H1 (cell line): ENCODE data around the gene NECAP2. TPM values are rescaled to one million over a fixed set of nuclear protein-coding genes. Genes with fewer than 3 reads are reported as not detected.
"Not testable (repeated sequence)": the region's sequence is repeated elsewhere in the genome, so short reads cannot be mapped to it uniquely, and the experiment has no call there.

Experiments
- CTCF ChIA-PET: fragments of 300-600 bp; sonication (Branson Sonifier 250); formaldehyde crosslinking; loops from one replicate; lab custom pipeline; 2021; ENCODE audit not compliant: partially characterized antibody; lab: Charles Lee
- POLR2A ChIA-PET: fragments of 300-600 bp; sonication (Branson Sonifier 250); formaldehyde crosslinking; loops from one replicate; lab custom pipeline; 2021; ENCODE audit warnings: inconsistent platforms; ENCODE audit not compliant: partially characterized antibody; lab: Charles Lee
- DNase-seq, 2 experiments: peaks; one replicate each; pipeline versions ENCODE4 v3.0.0 to v3.0.0-alpha.2; 2010 to 2022; ENCODE audit warnings: low spot score in 2 of 2, low read depth in 1 of 2, mixed read lengths in 1 of 2
- FAIRE-seq: peaks from 2 replicates; lab custom pipeline; 2011; peaks lifted over from hg19 to GRCh38; lab: Jason Lieb, UNC
- H2AFZ ChIP-seq: 2 replicates; pipeline ENCODE4 v1.8.1; 2012; ENCODE audit warnings: low read length, inconsistent platforms
- H2AK5ac ChIP-seq: 2 replicates; pipeline ENCODE4 v1.6.1; 2013; ENCODE audit warnings: low read depth, low read length
- H2BK120ac ChIP-seq: replicated peaks from 2 replicates; pipeline ENCODE3; 2013; ENCODE audit warnings: low read depth, low read length, inconsistent platforms
- H2BK12ac ChIP-seq: 2 replicates; pipeline ENCODE4 v1.6.1; 2013; ENCODE audit warnings: low read depth, low read length
- H2BK15ac ChIP-seq: 2 replicates; pipeline ENCODE4 v1.6.1; 2013; ENCODE audit warnings: low read length
- H2BK20ac ChIP-seq: 2 replicates; pipeline ENCODE4 v1.6.1; 2013; ENCODE audit warnings: low read length
- H2BK5ac ChIP-seq: 2 replicates; pipeline ENCODE4 v1.6.1; 2013; ENCODE audit warnings: low read depth, low read length
- H3K14ac ChIP-seq: 2 replicates; pipeline ENCODE4 v1.6.1; 2013; ENCODE audit warnings: inconsistent platforms; ENCODE audit not compliant: insufficient read length
- H3K18ac ChIP-seq: 2 replicates; pipeline ENCODE4 v1.6.1; 2013; ENCODE audit warnings: low read length; ENCODE audit errors: extremely low read depth
- H3K23ac ChIP-seq: 2 replicates; pipeline ENCODE4 v1.6.1; 2013; ENCODE audit warnings: inconsistent platforms; ENCODE audit not compliant: insufficient read length
- H3K23me2 ChIP-seq: 2 replicates; pipeline ENCODE4 v1.6.1; 2013; ENCODE audit warnings: low read depth, low read length
- H3K27ac ChIP-seq: 2 replicates; pipeline ENCODE4 v1.6.1; 2011; ENCODE audit warnings: low read depth, low read length, inconsistent platforms
- H3K27me3 ChIP-seq, 4 experiments: replicated peaks in 1 of 4; 1 replicate in 1 of 4; 2 replicates in 3 of 4; pipeline versions ENCODE4 v1.6.1 to v1.8.1; 2011 to 2013; ENCODE audit warnings: low read length in 3 of 4, mild to moderate bottlenecking in 3 of 4, inconsistent platforms in 2 of 4, mixed read lengths in 2 of 4, moderate library complexity in 1 of 4; ENCODE audit not compliant: control insufficient read depth in 3 of 4, insufficient read depth in 3 of 4; ENCODE audit errors: extremely low read depth in 1 of 4
- H3K36me3 ChIP-seq, 4 experiments: 2 replicates each; pipeline versions ENCODE4 v1.6.1 to v1.8.1; 2011 to 2013; ENCODE audit warnings: mild to moderate bottlenecking in 4 of 4, low read length in 3 of 4, moderate library complexity in 2 of 4, control low read depth in 1 of 4, inconsistent platforms in 1 of 4; ENCODE audit not compliant: insufficient read depth in 4 of 4, control insufficient read depth in 2 of 4
- H3K4ac ChIP-seq: replicated peaks from 2 replicates; pipeline ENCODE3; 2013; ENCODE audit warnings: low read length, low read depth, mixed read lengths, inconsistent platforms; ENCODE audit not compliant: insufficient read length
- H3K4me1 ChIP-seq, 4 experiments: replicated peaks in 1 of 4; 1 replicate in 1 of 4; 2 replicates in 3 of 4; pipeline versions ENCODE4 v1.6.1 to v1.8.1; 2011 to 2013; ENCODE audit warnings: low read length in 3 of 4, inconsistent platforms in 2 of 4, mixed read lengths in 1 of 4; ENCODE audit not compliant: insufficient read depth in 4 of 4, control insufficient read depth in 3 of 4
- H3K4me2 ChIP-seq, 2 experiments: 2 replicates each; pipeline versions ENCODE4 v1.6.1 to v1.8.1; 2011 to 2013; ENCODE audit warnings: low read depth in 2 of 2, low read length in 2 of 2, control low read depth in 1 of 2, inconsistent platforms in 1 of 2, mild to moderate bottlenecking in 1 of 2; ENCODE audit not compliant: insufficient read depth in 1 of 2
- H3K4me3 ChIP-seq, 4 experiments: fragments of 200-600, 300-600 bp in 1 of 4; sonication (generic), shearing (Covaris generic), sonication (Bioruptor Twin) in 1 of 4; 2 replicates each; pipeline versions ENCODE4 v1.5.1 to v1.8.1; 2011 to 2016; ENCODE audit warnings: low read length in 4 of 4, low read depth in 3 of 4, control low read depth in 2 of 4, inconsistent platforms in 2 of 4, mild to moderate bottlenecking in 2 of 4, mixed read lengths in 1 of 4, moderate library complexity in 1 of 4; ENCODE audit not compliant: insufficient read depth in 2 of 4; ENCODE audit errors: extremely low read depth in 1 of 4
- H3K56ac ChIP-seq: replicated peaks from 2 replicates; pipeline ENCODE3; 2013; ENCODE audit warnings: low read depth, mild to moderate bottlenecking, mixed read lengths, low read length, inconsistent platforms; ENCODE audit not compliant: insufficient read length
- H3K79me1 ChIP-seq: 2 replicates; pipeline ENCODE4 v1.6.1; 2013; ENCODE audit warnings: low read depth, low read length, control low read depth
- H3K79me2 ChIP-seq, 2 experiments: 2 replicates each; pipeline versions ENCODE4 v1.6.1 to v1.8.1; 2012 to 2013; ENCODE audit warnings: low read length in 2 of 2, mild to moderate bottlenecking in 2 of 2, inconsistent platforms in 1 of 2; ENCODE audit not compliant: insufficient read depth in 2 of 2, control insufficient read depth in 1 of 2
- H3K9ac ChIP-seq, 4 experiments: replicated peaks in 1 of 4; 1 replicate in 1 of 4; 2 replicates in 3 of 4; pipeline versions ENCODE4 v1.6.1 to v1.8.1; 2011 to 2013; ENCODE audit warnings: low read depth in 3 of 4, low read length in 3 of 4, control low read depth in 2 of 4, mild to moderate bottlenecking in 2 of 4, moderate library complexity in 2 of 4, inconsistent platforms in 1 of 4; ENCODE audit errors: extremely low read depth in 1 of 4
- H3K9me3 ChIP-seq, 2 experiments: 2 replicates each; pipeline versions ENCODE4 v1.6.1 to v1.8.1; 2012 to 2013; ENCODE audit warnings: mild to moderate bottlenecking in 2 of 2, moderate library complexity in 2 of 2, control low read depth in 1 of 2, inconsistent platforms in 1 of 2, low read depth in 1 of 2, low read length in 1 of 2, mixed read lengths in 1 of 2; ENCODE audit not compliant: insufficient read depth in 2 of 2
- H4K20me1 ChIP-seq, 2 experiments: replicated peaks in 1 of 2; 2 replicates each; pipeline versions ENCODE3 to v1.8.1; 2011 to 2013; ENCODE audit warnings: inconsistent platforms in 2 of 2, low read length in 2 of 2, mild to moderate bottlenecking in 1 of 2; ENCODE audit not compliant: insufficient read depth in 2 of 2, control insufficient read depth in 1 of 2
- H4K5ac ChIP-seq: 2 replicates; pipeline ENCODE4 v1.6.1; 2013; ENCODE audit warnings: low read length, low read depth, mixed read lengths, inconsistent platforms; ENCODE audit not compliant: insufficient read length
- H4K8ac ChIP-seq: 2 replicates; pipeline ENCODE4 v1.8.0; 2013; ENCODE audit warnings: mild to moderate bottlenecking, moderate library complexity, low read length, inconsistent platforms; ENCODE audit not compliant: insufficient read depth; ENCODE audit errors: extremely low read depth
- H4K91ac ChIP-seq: replicated peaks from 2 replicates; pipeline ENCODE3; 2013; ENCODE audit warnings: low read length, mixed read lengths, inconsistent platforms; ENCODE audit not compliant: insufficient read length
- WGBS, 2 experiments: shearing (Covaris generic) in 1 of 2; methylation state at CpG; one replicate each; pipeline versions ENCODE4 v1.1.6 to v1.1.7; 2013 to 2015; ENCODE audit warnings: low lambda C conversion rate in 2 of 2, mixed read lengths in 2 of 2, inconsistent platforms in 1 of 2, low coverage in 1 of 2, missing lambda C conversion rate in 1 of 2; ENCODE audit not compliant: insufficient replicate concordance in 2 of 2, insufficient coverage in 1 of 2, insufficient read length in 1 of 2; ENCODE audit errors: extremely low coverage in 1 of 2, missing lambda C conversion rate in 1 of 2; 5-methylcytosine and 5-hydroxymethylcytosine counted together
- polyA plus RNA-seq, 7 experiments: library from polyadenylated mRNA; depleted of rRNA in 3 of 7; stranded (reverse) in 5 of 7; unstranded in 2 of 7; fragments of >200 nt in 5 of 7; fragments of 200-250 nt in 2 of 7; gene quantifications; 1 replicate in 5 of 7; 2 replicates in 1 of 7; 4 replicates in 1 of 7; pipeline versions ENCODE4 v1.2.1 to v1.2.3, GENCODE V29; 2011 to 2013; ENCODE audit warnings: missing spikeins in 2 of 7, mixed read lengths in 2 of 7
- total RNA-seq: library from RNA; stranded (reverse); fragmentation: NEBNext Ultra II Directional; extraction: Animal tissue kit (Norgen Biotek cat#: 25700); gene quantifications from 2 replicates; pipeline ENCODE4 v1.2.1, GENCODE V29; 2021

The NECAP2 gene
- total and polyA plus RNA-seq, 2 of the 8 experiments (the other 6 are each of a cell fraction or from before 2014, with no cell fraction given): 24.4 to 29.7 TPM

GRCh38 chr1:16487011-16487410 lies 46.5 kb downstream of the NECAP2 start:
- H2BK15ac ChIP-seq, H3K4me3 ChIP-seq, H3K4ac ChIP-seq, H2BK5ac ChIP-seq, H3K36me3 ChIP-seq, DNase-seq, H2AFZ ChIP-seq, H2AK5ac ChIP-seq, H3K9ac ChIP-seq, H3K23ac ChIP-seq, H2BK12ac ChIP-seq, H2BK120ac ChIP-seq, POLR2A ChIA-PET, H3K14ac ChIP-seq, H4K8ac ChIP-seq, H3K27me3 ChIP-seq, H3K79me2 ChIP-seq, H3K4me1 ChIP-seq, H2BK20ac ChIP-seq, FAIRE-seq, H3K56ac ChIP-seq, H3K23me2 ChIP-seq, H3K79me1 ChIP-seq, H4K20me1 ChIP-seq, H4K5ac ChIP-seq, H3K18ac ChIP-seq, H3K4me2 ChIP-seq, H4K91ac ChIP-seq, H3K9me3 ChIP-seq, H3K27ac ChIP-seq: not testable (repeated sequence)
- CTCF ChIA-PET: interaction anchor here (0.7 to 2.3 kb wide), 2 partner anchors 12 to 465 kb away, joined by 3 to 6 read pairs; no protein-coding TSS in a partner anchor

- not testable (repeated sequence) for H3K4me3 ChIP-seq, H3K56ac ChIP-seq, H3K18ac ChIP-seq, H3K27me3 ChIP-seq, H2BK120ac ChIP-seq, H3K14ac ChIP-seq, H3K36me3 ChIP-seq, H3K9ac ChIP-seq, H2AFZ ChIP-seq, H3K9me3 ChIP-seq, H4K91ac ChIP-seq, H4K8ac ChIP-seq, H2BK5ac ChIP-seq, H3K4me2 ChIP-seq, H2BK20ac ChIP-seq, H2AK5ac ChIP-seq, H2BK12ac ChIP-seq, H4K5ac ChIP-seq, H3K23ac ChIP-seq, H4K20me1 ChIP-seq, FAIRE-seq, H3K79me1 ChIP-seq, H3K27ac ChIP-seq, H3K4ac ChIP-seq, H2BK15ac ChIP-seq, H3K23me2 ChIP-seq, H3K79me2 ChIP-seq, DNase-seq
- ChIA-PET CTCF (interaction anchor here (0.8 kb wide), 1 partner anchor 40 kb away, joined by 3 read pairs; no protein-coding TSS in a partner anchor), POLR2A (interaction anchor here (1.6 kb wide), 1 partner anchor 45 kb away, joined by 3 read pairs; no protein-coding TSS in a partner anchor)
- WGBS, 2 experiments: 95% methylated on average over 9 of the region's 9 CpGs; no CpG with 5 or more reads in 1 of the 2 experiments
- peaks cover 0 to 11% (median 3%) of the 10 kb centered on the region in 4 experiments; a peak in 5 of 7 replicates for H3K4me1 ChIP-seq
Observed at GRCh38 chr1:16489195-16489880, 48.8 kb downstream of the NECAP2 start.
